HG03521 (cell line): Measurements from ENCODE around the gene AHCYL2.
A peak's percentile ranks its signal among the peaks of the same experiment; 100 is the strongest.
"Not testable (repeated sequence)": the region's sequence is repeated elsewhere in the genome, so short reads cannot be mapped to it uniquely, and the experiment has no call there.

Source experiments
- ATAC-seq: cut with Tn5 transposase; IDR thresholded peaks from one replicate; pipeline ENCODE4 v1.9.1; 2021; ENCODE audit warnings: mild to moderate bottlenecking, moderate library complexity; ENCODE audit not compliant: unreplicated experiment

Gene AHCYL2

GRCh38 chr7:129208667-129209066, 16.2 kb upstream of the AHCYL2 start:
- ATAC-seq, result no peak

- ATAC-seq, result no peak
These were observed 15.5 kb upstream of the AHCYL2 start for GRCh38 chr7:129209067-129209926.

DNA sequence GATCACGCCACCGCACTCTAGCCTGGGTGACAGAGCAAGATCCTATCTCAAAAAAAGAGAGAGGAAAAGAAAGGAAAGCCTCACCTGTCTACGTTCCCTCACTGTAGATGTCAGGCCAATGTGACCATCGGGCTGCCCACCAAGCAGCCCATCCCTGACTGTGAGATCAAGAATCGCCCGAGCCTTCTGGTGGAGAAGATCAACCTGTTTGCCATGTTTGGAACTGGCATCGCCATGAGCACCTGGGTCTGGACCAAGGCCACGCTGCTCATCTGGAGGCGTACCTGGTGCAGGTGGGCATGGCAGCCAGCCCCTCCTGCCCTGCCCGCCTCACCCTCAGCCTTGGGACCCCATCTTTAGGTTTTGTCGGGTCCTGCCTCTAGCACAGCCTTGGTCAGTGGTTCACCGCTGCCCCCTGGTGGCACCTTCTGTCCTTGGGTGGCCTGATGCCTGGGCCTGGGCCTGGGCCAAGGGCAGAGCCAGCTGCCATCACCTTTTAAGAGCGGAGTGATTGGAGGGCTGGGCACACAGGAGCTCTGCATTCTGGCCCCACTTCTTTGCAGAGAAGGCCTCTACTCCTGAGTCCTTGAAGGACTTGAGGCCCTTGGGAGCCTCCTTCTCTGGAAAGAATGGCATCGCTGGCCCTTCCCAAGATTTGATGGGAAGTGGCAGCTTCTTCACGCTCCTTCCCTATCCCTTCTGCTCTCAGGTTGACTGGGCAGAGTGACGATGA, 14.4 kb upstream of the AHCYL2 start:
- ATAC-seq, result no peak

DNA sequence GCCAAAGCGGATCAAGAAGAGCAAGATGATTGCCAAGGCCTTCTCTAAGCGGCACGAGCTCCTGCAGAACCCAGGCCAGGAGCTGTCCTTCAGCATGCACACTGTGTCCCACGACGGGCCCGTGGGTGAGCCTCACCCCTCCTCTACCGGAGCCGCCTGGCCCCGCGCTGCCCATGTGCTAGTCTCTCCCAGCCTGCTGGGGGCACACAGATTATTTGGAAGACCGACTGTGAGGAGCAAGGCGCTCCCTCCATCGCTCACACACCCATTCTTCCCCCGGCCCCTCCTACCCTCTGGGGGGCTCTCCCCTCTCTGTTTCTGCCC, 13.9 kb upstream of the AHCYL2 start:
- no peak for ATAC-seq

GRCh38 chr7:129212126-129212525, 12.7 kb upstream of the AHCYL2 start:
- ATAC-seq, result no peak

DNA sequence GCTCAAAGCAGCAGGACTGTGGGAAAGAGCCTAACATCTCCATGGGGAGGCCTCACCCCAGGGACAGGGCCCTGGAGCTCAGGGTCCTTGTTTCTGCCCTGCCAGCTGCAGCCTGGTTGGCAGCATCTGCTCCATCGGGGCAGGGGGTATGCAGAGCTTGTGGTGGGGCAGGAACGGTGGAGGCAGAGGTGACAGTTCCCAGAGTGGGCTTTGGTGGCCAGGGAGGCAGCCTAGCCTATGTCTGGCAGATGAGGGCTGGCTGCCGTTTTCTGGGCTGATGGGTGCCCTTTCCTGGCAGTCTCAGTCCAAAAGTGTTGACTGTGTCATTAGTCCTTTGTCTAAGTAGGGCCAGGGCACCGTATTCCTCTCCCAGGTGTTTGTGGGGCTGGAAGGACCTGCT, 12.2 kb upstream of the AHCYL2 start:
- ATAC-seq, result no peak

- no peak for ATAC-seq
These were observed 11.0 kb upstream of the AHCYL2 start for GRCh38 chr7:129213828-129214227.

GRCh38 chr7:129215691-129216090, 9.1 kb upstream of the AHCYL2 start:
- not testable (repeated sequence) for ATAC-seq

- ATAC-seq, result not testable (repeated sequence)
These were observed 8.6 kb upstream of the AHCYL2 start for GRCh38 chr7:129216101-129216715.

GRCh38 chr7:129216821-129217416, 7.9 kb upstream of the AHCYL2 start:
- not testable (repeated sequence) for ATAC-seq

DNA sequence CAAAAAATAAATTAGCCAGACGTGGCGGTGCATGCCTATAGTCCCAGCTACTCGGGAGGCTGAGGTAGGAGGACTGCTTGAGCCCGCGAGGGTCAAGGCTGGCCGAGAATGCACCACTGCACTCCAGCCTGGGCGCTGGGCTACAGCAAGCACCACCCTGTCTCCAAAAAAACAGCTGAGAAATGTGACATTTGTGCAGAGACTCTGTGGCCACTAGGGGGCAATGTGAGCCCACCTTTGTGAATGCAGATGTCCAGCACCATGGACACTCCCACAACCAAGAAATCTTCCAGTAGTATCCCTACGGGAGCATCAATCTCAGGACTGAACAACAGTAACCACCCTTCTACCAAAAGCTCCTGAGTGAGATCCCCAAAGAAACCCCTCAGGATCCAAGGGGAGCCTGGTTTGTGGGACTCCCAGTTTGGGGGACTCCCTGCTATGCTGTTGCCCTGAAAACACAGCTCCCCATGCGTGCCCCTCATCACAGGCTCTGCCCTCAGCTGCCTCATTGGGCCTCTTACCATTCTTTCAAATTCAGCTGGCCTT, 6.2 kb upstream of the AHCYL2 start:
- ATAC-seq, result no peak

GRCh38 chr7:129219166-129219565, 5.7 kb upstream of the AHCYL2 start:
- ATAC-seq, result not testable (repeated sequence)

DNA sequence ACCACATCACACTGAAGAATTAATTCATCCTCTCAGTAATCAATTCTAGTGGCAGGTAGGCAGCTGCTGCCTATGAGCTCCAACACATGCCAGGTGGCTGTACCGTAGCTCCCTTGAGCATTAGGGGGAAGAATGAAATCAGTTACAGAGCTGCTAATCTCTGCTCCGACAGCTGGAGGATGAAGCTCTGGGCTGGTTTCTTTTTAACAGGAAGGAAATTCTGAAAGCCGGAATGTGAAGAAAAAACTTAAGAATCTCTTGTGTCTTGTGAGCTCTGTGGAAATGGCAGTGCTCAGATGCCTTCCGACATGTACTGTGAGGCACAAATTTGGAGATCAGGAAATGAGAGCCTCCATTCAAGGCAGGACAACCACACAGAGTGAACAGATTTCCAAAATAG, 2.8 kb upstream of the AHCYL2 start:
- no peak for ATAC-seq

DNA sequence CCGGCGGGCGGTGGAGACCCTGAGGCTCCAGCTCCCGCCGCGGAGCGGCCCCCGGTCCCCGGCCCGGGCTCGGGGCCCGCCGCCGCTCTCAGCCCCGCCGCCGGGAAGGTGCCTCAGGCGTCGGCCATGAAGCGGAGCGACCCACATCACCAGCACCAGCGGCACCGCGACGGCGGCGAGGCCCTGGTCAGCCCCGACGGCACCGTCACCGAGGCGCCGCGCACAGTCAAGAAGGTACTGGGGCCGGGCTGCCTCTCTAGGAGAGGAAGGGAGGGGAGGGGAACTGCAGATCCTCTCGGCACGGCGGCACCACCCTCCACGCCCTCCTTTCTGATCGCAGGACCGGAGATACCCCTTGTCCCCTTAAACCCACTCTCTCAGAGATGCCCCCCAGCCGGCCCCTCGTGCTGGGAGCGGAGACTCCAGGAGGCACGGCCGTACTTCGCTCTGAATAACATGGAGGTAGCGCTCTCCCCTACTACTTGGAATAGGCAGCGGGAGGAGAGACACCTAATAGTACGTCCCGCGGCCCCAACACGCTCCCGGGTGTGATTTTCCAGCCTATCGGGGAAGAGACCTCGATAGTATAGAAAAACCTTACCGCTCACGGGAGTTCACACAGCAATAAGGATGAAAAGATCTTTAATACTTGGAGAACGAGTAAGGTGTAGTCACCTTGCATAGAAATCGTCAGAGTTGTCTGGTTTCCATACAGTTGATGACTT, 538 bp downstream of the AHCYL2 start:
- peak; percentile 27 for ATAC-seq

DNA sequence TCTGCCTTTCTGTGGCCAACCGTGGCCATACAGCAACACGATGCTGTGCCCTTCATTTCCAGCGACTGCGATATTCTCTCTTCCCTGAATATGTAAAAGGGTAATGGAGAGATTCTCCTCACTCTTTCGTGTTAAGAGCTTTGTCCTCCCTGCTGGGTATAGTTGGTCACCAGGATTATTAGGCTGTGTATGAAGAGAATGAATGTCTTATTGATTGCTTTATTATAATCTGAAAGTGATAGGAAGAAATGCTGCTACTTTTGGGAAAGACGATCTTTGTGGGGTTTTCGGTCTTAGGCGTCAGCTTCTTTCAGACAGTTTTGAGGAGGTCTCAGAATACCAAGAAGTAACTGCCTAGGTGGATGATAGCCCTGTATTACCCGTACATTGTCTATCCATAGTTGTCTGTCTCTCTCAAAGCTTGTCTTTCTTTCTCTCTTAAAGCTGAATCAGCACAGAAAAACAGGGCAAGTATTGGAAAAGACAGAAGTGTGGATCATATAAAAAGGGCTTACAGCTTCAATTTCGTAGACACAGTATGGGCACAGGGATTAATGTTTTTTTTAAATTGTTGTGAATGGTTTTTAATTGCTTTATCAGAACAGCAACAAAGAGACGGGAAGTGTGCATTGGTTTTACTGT, 1.2 kb downstream of the AHCYL2 start:
- no peak for ATAC-seq

GRCh38 chr7:129227646-129228578, 3.1 kb downstream of the AHCYL2 start:
- ATAC-seq, result no peak

GRCh38 chr7:129228633-129229032, 3.8 kb downstream of the AHCYL2 start:
- ATAC-seq, result no peak

GRCh38 chr7:129231666-129232065, 6.8 kb downstream of the AHCYL2 start:
- ATAC-seq, result no peak

DNA sequence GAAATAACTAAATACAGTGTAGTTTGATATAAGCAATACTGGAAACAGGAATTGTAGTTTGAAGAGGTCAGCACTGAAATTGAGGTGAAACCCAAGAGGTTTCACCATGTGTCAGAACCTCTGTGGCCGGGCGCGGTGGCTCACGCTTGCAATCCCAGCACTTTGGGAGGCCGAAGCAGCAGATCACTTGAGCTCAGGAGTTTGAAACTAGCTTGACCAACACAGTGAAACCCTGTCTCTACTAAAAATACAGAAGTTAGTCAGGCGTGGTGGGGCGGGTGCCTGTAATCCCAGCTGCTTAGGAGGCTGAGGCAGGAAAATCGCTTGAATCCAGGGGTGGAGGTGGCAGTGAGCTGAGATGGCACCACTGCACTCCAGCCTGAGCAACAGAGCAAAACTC, 13.7 kb downstream of the AHCYL2 start:
- no peak for ATAC-seq
